Inflammatory macrophage treated with lipopolysaccharide for 4 hours (primary cell): ENCODE measurements around the gene L3MBTL3.

Experiments
- DNase-seq: peaks from one replicate; pipeline ENCODE4 v3.0.0-alpha.2; 2020

L3MBTL3 gene

DNA sequence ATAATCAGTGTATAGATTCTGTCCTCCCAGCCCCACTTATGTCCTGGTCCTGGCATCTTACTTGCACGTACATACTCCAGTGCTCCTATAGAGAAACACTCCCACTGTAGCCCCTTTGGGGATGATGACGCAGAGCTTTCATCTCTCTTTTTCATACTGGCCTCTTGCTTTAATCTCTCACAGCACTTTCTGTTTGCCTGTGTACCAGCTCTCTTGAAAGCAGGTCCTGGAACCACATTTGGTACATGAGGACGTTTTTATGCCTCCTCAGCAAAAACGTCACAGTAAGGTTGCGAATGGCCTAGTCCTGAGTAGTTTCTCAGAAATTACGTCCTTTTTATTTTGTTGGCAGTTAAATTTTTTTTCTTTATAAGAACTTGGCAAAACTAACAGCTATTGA is 10.8 kb downstream of the L3MBTL3 start:
- DNase-seq, result no peak

DNA sequence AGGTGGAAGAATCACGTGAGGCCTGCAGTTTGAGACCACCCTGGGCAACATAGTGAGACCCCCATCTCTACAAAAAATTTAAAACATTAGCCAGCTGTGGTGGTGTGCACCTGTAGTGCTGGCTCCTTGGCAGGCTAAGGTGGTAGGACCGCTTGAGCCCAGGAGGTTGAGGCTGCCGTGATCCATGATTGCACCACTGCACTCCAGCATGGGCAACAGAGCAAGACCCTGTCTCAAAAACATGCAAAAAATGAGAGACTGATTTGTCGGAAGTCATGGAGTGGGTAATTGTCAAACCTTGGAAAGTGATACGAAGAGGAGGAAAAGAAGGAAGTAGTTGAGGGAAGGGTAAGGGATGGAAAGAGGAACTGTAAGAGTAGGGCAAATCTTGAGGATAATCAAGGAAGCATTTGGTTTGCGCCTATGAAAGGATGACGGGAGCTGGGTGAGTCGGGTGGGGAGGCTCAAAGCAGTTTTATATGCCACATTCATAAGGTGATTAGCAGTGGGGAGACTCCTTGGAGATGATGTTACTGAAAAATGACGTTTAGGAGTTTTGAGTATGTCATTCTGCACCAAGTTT is 14.5 kb downstream of the L3MBTL3 start:
- peak; percentile 30 for DNase-seq

DNA sequence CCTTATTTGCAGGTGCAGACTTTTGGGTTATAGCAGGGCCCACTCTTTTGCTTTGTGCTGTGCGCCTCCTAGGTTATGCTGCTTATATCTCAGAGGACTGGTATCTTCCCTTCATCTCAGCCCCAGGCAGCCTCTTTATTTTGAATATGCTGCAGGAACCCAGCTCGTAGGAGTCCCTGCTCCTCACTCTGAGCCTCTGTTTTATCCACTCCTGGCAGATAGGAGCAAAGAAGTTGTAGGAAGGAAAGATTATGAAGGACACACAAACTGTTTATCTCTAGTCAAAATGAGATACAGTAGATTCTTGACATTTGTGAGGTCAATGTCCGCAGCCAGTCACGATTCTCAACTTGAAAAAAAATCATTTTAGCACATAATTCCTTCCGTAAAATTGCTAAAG is 15.6 kb downstream of the L3MBTL3 start:
- no peak for DNase-seq

DNA sequence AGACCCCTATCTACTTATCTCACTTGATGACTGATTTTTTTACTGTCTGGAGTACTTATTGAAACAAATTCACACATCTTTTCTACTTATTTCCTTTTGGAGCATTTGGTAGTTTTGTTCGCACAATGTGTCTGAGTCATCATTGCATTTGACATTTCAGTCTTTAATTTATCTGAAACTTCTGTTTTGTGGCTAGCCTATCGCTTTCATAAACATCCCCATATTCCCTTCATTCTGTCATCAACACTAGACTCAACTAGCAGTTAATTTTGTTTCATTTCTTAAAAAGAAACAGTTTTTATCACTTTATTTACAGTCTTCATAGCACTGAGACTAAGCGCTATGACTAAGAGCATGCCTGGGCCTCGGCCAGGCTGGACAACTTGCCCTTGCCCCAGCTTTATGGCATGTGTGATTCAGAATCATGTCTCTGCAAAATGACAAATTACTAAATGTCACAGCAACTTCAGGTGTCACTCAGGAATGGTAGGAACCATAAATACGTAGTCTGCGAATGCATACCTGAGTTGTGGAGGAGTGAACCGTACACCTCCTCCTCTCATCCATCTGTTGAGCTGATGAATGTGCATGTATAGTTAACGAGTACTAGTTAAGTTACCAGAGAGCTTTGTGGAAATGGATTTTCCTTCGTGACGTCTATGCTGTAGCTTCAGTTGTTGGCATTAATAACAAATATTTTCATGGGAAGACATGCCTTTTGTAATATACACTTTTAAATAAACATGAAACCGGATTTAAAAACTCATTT is 16.2 kb downstream of the L3MBTL3 start:
- peak; percentile 53 for DNase-seq

DNA sequence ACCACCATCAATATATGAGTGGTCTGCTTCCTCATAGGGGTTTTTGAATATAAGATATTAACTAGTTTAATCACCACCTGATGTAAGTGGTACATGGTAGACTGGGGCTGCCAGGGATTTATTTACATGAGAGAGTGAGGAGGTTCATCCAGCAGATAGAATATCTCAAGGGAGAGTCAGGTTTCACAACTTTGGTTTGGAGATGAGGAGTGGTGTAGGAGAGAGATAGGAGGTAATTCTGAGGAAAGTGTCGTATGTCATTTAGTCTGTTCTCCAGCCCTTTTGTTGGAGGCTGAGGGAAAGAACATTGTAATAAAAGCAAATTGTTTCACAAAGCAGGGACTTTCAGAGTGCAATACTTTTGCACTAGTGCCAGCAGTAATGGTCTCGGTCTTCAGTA is 16.8 kb downstream of the L3MBTL3 start:
- DNase-seq, result no peak

DNA sequence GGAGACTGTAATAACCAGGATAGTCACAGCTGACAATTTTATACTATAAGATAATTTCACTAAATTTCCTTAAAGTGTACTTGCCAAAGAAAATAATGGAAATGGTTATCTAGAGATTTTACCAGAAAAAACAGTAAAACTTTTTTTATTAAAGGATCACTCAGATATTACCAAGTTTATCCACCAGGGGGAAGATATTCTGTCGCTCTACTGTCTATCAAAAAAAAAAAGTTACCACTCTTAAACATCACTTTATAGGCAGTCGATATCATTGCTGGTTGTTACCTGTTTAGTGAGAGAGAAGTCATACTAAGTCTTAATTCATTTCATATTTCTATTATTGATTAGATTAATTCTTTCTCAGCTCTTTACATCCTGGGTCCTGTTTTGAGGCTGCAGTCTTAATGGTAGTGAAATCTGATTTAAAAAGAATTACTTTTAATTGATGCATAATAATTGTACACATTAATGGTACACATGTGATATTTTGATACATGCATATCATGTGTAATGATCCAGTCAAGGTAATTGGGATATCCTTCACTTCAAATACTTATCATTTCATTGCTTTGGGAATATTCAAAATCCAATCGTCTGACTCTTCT is 18.9 kb downstream of the L3MBTL3 start:
- DNase-seq, result no peak

DNA sequence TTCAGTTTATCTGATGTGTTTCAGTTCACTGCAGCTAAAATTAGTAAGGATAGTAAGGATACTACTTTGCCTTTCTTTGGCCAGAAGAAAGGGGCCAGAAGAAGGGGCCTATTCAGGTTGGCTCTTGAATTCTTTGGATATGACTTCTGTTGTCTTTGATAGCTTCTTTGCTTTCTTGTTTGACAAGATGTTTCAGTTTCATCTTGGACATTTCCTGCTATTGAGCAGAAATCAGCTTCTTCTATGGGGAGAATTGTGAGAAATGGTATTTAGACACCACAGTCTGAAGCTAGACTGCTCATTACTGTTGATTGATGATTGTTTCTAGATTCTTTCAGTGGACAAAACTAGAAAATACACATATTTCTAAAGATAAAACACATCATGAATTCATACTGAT is 23.2 kb downstream of the L3MBTL3 start:
- DNase-seq, result no peak

DNA sequence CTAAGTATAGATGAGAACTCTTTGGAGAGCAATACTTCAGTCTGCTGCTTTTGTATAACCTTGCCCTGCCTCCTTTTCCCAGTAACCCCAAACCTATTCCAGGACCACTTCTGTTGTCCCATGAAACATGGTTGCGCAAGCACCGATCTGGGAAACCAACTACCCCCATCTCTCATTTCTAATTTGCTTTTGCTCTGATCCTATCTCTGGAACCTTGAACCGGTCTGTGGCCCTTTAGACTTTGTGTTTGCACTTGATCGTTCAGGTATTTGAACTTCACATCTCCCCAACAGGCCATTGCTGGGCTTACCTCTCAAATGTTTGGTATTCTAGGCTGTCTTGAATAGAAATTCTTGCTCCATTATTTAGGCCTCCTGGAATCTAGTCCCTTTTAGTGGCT is 25.0 kb downstream of the L3MBTL3 start:
- DNase-seq, result no peak

DNA sequence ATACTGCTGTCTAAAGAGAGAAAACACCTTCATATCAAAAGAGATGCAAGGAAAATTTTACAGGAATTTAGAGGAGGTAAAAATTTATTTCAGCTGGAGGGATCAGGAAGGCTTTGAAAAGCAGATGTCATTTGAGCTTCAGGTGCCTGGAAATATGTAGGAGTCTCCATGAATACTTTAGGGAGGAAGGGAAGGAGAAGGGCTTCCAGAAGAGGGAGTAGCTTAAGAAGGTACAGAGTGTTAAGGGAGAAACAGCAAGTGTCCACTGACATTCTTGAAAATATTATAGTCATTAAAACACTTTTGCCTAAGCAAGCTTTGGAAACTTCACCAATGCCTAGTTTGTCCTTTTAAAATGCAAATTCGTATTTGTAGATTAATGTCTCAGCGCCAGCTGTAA is 27.2 kb downstream of the L3MBTL3 start:
- no peak for DNase-seq

DNA sequence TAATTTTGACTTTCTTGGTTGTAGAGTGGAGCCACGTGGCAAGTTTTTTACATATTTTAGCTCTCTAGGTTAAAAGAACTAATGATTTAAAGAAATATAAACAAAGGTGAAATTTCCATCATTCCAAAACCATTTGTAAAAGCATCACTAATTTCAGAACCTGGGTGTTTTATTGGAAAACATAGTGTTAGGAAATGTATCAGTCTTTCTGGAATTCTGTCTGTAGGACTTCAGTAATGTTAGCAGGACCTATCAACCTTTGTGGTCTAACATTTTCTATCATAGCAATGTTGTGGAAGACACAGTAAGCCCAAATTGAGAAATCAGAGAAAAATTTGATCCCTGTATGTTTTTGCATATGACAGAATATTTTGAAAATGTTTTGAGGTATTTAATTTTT is 28.3 kb downstream of the L3MBTL3 start:
- no peak for DNase-seq

DNA sequence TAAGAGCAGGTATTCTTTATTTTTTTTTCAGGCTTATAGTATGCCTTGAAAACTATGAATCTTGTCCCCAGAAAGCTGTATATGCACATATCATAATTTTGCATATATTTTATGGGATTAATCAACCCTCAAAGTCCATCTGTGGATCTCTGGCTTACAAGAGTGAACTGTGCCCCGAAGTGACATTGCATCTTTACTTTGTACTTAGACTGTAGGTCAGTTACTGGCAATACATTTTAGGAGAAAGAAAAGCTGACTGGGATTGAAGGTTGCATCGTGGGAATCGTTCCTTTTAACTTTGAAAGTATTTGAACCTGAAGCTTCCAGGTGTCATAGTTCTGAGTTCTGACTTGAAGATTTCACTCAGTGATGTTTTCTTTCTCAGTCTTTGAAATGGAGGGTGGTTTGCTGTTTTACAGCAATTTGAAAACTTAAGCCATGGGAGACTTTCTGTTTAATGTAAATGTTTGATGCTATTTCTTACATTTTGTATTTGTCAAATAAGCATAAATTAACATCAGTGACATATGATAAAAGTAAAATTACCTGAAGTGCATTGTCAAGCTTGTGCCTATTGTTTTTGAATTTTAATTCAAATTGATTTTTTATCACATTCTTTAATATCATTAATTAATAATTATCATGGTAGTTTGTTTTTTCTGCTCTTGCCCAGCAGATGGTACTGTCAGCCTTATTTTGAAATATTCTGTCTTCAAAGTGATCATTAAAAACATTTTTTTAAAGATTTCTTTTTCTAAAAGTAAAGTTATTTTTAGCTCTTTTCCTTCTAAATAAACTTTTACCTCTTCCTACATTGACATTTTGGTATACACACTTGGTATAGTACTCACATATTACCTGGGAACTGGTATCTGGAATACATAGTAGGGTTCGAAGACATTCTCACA is 29.0 kb downstream of the L3MBTL3 start:
- no peak for DNase-seq

DNA sequence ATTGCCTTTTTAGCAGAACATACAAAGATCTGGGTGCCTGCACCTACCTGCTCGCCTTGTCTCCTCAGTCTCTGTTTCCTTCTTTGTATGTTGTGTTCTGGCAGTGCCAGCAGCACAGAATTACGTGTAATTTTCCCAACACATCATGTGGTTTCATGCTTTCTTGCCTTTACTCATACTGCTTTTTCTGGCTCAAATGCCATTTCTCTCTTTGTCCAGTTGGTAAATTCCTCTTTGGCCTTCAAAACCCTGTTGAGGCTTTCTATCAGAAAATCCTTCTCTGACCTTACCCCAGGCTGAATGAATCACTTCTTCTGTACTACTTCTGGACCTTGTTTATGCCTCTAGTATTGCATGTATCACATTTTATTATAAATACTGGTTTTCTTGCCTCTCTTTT is 31.8 kb downstream of the L3MBTL3 start:
- no peak for DNase-seq

DNA sequence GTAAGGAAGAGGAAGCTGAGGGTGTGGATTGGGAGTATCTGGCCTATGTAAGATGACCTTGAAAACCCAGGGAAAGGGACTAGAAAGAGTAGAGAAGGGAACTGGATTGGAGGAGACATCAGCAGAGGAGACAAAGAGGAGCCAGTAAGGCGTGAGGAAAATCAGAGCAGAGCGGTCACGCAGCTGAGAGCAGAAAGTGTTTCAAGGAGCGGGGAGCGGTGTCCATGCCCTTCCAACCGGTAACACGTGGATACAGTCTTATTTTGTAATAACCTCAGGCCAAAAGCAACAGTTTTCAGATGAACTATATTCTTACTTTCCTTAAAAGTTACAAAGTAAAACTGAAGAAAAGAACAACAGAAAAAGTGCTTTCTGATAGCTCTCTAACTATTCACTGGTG is 36.3 kb downstream of the L3MBTL3 start:
- no peak for DNase-seq

DNA sequence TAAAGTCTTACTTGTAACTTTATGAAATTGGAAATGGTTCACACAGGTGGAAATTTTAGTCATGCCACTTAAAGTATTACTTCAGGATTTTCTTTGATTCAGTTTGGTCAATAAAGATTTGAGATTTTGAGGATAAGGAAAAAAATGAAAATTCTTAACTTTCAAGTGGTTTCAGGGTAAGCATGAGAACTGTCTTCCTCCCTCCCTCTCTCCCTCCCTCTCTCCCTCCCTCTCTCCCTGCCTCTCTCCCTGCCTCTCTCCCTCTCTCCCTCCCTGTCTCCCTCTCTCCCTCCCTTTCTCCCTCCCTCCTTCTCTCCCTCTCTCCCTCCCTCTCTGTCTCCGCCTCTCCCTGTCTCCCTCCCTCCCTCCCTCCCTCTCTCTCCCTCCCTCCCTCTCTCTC is 36.9 kb downstream of the L3MBTL3 start:
- no peak for DNase-seq

DNA sequence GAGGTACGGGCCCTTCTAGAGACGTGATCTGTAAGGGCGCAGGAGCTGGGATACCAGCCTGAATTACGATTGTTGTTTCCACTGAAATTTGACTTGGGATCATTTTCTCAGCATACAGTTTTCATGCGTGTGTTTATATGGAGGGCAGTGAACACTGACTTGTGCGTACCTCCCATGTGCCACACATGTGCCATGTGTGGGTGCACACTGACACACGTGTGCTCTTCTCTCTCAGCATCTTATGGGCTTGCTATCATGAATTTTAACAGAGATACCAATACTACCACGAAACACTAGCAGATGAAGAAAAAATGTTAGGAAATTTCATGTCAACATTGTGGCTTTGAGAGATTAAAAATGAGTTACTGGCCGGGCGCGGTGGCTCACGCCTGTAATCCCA is 39.1 kb downstream of the L3MBTL3 start:
- no peak for DNase-seq

DNA sequence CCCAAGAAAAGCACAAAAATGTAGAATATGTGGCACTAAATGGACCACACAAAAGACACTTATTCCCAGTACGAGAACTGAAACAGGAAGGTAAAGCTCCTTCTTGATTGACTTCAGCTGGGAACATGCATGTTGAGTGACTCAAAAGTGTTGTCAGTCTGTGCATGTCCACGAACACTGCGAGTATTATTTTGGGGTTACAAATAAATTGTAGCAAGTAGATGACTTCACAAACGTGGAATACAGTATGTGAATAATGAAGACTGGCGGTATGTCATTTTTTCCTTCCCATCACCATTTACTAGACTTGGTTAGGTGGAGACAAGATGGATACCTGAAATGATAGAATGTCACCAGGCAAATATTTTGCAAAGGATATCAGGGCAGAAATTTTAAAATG is 45.4 kb downstream of the L3MBTL3 start:
- no peak for DNase-seq

DNA sequence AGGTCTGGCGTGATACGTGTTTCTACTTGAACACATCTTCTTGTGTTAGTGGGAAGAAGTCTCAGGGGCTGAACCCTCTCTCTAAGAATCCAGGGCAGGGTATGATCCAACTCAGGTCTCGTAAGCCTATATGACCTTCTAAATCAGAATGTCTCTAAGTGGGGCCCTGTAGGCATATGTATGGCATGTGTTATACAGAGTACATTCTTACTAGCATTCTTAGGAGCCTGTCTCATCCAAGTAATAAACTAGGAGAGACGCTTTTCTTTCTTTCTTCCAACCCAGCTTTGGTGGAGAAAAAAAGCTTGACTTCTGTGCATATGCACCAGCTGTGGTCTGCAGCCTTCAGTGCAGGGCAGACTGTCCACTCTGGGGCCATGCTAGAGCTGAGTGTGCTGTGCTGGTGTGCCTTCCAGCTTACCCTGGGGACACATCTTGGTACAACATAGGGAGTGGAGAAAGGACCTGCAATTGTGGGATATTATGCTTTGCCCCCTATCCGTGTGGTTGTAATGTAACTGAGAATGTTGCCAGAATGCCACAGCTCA is 47.3 kb downstream of the L3MBTL3 start:
- DNase-seq, result no peak

DNA sequence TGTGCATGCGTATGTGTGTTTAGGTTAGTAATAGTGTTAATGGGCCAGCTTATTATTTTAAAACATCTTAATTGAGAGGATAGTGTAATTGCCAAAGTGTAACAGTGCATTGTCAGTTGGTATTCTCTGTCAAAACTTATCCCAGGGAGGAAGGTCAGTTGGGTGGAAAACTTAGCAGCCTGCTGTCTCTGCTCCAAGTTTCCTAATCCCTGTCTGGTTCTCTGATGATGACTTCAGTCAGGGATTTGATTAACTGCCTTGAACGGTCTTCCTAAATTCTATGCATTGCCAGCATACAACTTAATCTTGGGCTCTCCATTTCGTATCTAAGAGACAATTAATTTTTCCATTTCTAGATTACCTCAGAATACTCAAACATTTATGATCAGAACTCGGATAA is 51.1 kb downstream of the L3MBTL3 start:
- no peak for DNase-seq

DNA sequence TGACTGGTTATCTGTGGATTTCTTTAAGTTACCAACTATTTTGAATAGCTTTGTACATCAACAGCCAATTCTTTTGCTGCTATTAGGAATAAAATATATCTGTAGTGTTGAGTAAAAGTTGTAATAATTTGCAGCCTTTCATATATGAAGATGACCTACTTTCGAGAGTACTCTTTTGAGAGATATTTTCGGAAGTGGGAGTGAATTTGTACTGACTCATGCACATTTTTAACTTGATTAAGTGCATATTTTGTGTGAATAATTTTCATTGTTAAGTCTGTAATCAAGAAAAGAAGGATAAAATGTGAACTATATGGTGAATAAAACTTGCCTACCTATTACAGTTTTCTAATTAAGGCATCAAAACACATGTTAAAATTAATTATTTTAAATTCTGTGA is 51.9 kb downstream of the L3MBTL3 start:
- DNase-seq, result no peak

DNA sequence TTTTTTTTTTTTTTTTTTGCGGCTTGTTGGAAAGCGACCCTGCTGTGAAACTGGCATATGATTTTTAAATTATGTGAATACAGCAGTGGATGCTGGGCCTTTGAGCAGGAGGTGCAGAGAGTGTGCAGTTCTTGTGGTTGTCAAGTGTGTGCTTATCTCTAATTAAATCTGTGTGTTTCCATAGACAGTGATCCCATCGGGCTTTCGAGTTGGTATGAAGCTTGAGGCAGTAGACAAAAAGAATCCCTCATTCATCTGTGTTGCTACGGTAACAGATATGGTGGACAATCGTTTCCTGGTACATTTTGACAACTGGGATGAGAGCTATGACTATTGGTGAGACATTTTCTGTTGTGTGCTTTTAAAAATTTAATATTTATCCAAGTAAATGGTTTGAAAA is 52.4 kb downstream of the L3MBTL3 start:
- DNase-seq, result no peak

DNA sequence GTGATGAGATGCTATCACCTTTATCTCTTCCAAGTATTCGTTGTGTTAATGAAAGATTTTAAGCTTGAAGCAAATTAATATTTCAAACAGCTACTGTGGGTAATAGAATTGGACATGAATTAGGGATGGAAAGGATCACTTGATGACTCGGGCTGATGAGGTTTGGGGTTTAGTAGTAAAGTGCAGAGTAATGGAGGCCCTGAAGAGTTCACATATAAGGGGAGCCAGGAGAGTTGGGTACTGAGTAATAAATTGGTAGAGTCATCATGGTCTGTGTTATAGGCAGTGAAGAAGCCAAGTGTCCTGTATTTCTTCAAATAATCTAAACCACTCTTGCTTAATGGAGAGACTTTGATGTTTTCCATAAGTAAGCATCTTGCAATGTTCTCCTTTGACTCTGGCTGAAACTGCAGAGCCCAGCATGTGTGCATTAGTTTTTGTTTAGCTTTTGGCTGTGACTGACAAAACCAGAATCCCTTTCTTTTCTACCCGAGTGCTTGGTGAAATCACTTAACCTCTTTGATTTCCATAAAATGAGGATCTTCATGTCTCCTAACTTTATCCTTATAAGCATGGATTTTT is 57.6 kb downstream of the L3MBTL3 start:
- no peak for DNase-seq

DNA sequence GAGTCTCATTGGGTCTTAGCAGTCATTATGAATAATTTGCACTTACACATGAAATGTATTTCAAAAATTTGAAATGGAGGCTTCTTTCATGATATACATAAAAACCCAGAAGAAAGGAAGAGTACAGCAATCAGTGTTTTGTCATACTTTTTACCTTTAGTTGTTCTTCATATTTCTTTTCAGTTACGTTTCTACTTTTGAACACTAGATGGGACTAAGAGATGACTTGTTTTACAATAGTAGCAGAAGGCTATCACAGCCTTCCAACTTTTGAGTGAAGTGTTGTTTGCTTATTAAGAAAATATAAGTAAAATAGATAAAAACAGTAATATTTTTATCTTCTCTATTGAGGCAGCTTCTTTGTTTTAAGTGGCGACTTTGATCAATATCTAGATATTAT is 58.1 kb downstream of the L3MBTL3 start:
- DNase-seq, result no peak

DNA sequence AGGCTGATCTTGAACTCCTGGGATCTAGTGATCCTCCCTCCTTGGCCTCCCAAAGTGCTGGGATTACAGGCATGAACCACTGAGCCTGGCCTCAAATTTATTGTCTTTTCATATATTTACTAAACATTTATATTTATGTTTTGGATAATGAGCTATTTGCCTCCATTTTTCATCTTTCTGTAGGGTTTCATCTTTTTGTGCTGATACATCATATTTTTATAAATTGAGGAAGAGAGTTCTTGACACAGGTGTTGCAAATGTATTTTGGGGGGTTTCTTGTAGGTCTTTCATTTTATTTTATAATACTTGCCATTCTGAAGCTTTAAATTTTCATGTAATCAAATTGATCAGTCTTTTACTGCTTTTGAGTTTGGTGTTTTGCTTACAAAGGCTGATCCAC is 72.4 kb downstream of the L3MBTL3 start:
- DNase-seq, result no peak
